ENCODE results near the gene CCDC158. TPM values are rescaled to one million over a fixed set of nuclear protein-coding genes. Genes with fewer than 3 reads are reported as not detected.

CCDC158 gene
- total and polyA plus RNA-seq, 2 experiments from 2014 or later = 0.21 to 0.27 TPM

GRCh38 chr4:76307660-76308014 lies 113.3 kb downstream of the CCDC158 start (continued):
- TF ChIP-seq CTCF (conservative IDR thresholded peaks at IDR 0.05; ENCODE audit: low read depth in 2 of 2) = no peak
- TF ChIP-seq POLR2AphosphoS5 (IDR thresholded peaks at IDR 0.05; ENCODE audit: low read depth) = no peak

GRCh38 chr4:76306882-76307659 lies 113.9 kb downstream of the CCDC158 start:
- peaks cover 4% of the 10 kb centered on the region; the same call in 1 of the 3 replicates for H3K36me3 Mint-ChIP-seq (ENCODE audit: low read depth)
- TF ChIP-seq CREB1 (CRISPR knock-in tag; IDR thresholded peaks at IDR 0.05; ENCODE audit: low read depth) (no peak), EZH2phosphoT487 (IDR thresholded peaks at IDR 0.05; ENCODE audit: unreplicated experiment) (no peak), CTCF (conservative IDR thresholded peaks at IDR 0.05; ENCODE audit: low read depth in 2 of 2) (peak; percentile 34 to 63; a peak in 3 of 4 replicates)
- H3K27me3 Mint-ChIP-seq (ENCODE audit: insufficient read depth, low read depth, poor library complexity) = peaks cover 24% of the 10 kb centered on the region
- H3K9me2 ChIP-seq (ENCODE audit: insufficient read depth) = no peaks in the 10 kb centered on the region
- H3K4me3 ChIP-seq = peak overlapping the region; percentile 94
- peaks cover 3% of the 10 kb centered on the region; the same call in 2 of the 3 replicates for H3K4me1 Mint-ChIP-seq
- no peaks in the 10 kb centered on the region for H3F3A ChIP-seq (replicated peaks; ENCODE audit: low read depth)
- no peaks in the 10 kb centered on the region for H3K36me3 ChIP-seq (ENCODE audit: insufficient read depth)
- H3K9me3 Mint-ChIP-seq = no peaks in the 10 kb centered on the region
- H3K27me3 ChIP-seq (ENCODE audit: insufficient read depth) = peaks cover 30% of the 10 kb centered on the region
- H4K20me1 ChIP-seq (replicated peaks; ENCODE audit: insufficient read depth) = peaks cover 10% of the 10 kb centered on the region; the same call in 1 of the 2 replicates
- H3K4me3 Mint-ChIP-seq = peak overlapping the region; percentile 87
- H2AFZ ChIP-seq = peak overlapping the region; percentile 100
- DNase-seq (ENCODE audit: low spot score) (peak; percentile 87), ATAC-seq (peak; percentile 79)
- H3K4me1 ChIP-seq (ENCODE audit: insufficient read depth) = peaks cover 13% of the 10 kb centered on the region; the same call in 1 of the 2 replicates
- no peak overlapping the region for H3K27ac Mint-ChIP-seq
- H3K4me2 ChIP-seq = peak overlapping the region; percentile 95
- H3K79me2 ChIP-seq (replicated peaks; ENCODE audit: insufficient read depth) = no peaks in the 10 kb centered on the region
- H3K27ac ChIP-seq (ENCODE audit: low read depth) = no peak overlapping the region

- peak; percentile 87 for ATAC-seq
- Histone ChIP-seq H3K4me1 (ENCODE audit: insufficient read depth) (peaks cover 13% of the 10 kb centered on the region; the same call in 1 of the 2 replicates), H3K4me2 (peak within 1 kb of the TSS; percentile 95), H2AFZ (peak within 1 kb of the TSS; percentile 100), H3K36me3 (ENCODE audit: insufficient read depth) (no peaks in the 10 kb centered on the region), H3F3A (replicated peaks; ENCODE audit: low read depth) (no peaks in the 10 kb centered on the region), H4K20me1 (replicated peaks; ENCODE audit: insufficient read depth) (peaks cover 10% of the 10 kb centered on the region; the same call in 1 of the 2 replicates), H3K9me2 (ENCODE audit: insufficient read depth) (no peaks in the 10 kb centered on the region), H3K79me2 (replicated peaks; ENCODE audit: insufficient read depth) (no peaks in the 10 kb centered on the region), H3K27ac (ENCODE audit: low read depth) (no peak within 1 kb of the TSS), H3K4me3 (peak within 1 kb of the TSS; percentile 94), H3K27me3 (ENCODE audit: insufficient read depth) (peaks cover 30% of the 10 kb centered on the region)
- Mint-ChIP-seq H3K4me1 (peaks cover 3% of the 10 kb centered on the region; the same call in 2 of the 3 replicates), H3K27me3 (ENCODE audit: insufficient read depth, low read depth, poor library complexity) (peaks cover 24% of the 10 kb centered on the region), H3K27ac (no peak within 1 kb of the TSS), H3K9me3 (no peaks in the 10 kb centered on the region), H3K4me3 (peak within 1 kb of the TSS; percentile 87), H3K36me3 (ENCODE audit: low read depth) (peaks cover 4% of the 10 kb centered on the region; the same call in 1 of the 3 replicates)
- DNase-seq (ENCODE audit: low spot score) = peak; percentile 88
- TF ChIP-seq POLR2AphosphoS5 (IDR thresholded peaks at IDR 0.05; ENCODE audit: low read depth) (peak; percentile 80), REST (IDR thresholded peaks at IDR 0.05; ENCODE audit: unreplicated experiment) (no peak), STAT1 (IDR thresholded peaks at IDR 0.05; ENCODE audit: unreplicated experiment) (no peak), ETS1 (IDR thresholded peaks at IDR 0.05) (peak; percentile 51; the same call in 1 of the 2 replicates)
Observed at GRCh38 chr4:76305971-76306881, 114.7 kb downstream of the CCDC158 start, which contains the start of gene STBD1. STBD1 (plus strand) TSS chr4:76306733; CDS start chr4:76306770, 37 bp downstream.
